ENCODE measurements around the gene NRL. TPM values are rescaled to one million over a fixed set of nuclear protein-coding genes. Genes with fewer than 3 reads are reported as not detected.

The NRL gene
- total RNA-seq, 1 experiment from 2014 or later, result 0.66 TPM

GRCh38 chr14:24053548-24054323 lies 61.0 kb downstream of the NRL start:
- Histone ChIP-seq H3K4me3 (replicated peaks in 1 of 2; ENCODE audit: low read depth in 1 of 2, low read length in 2 of 2) (no peak overlapping the region), H3K9me2 (ENCODE audit: insufficient read depth) (no peaks in the 10 kb centered on the region), H2AFZ (ENCODE audit: low read depth, low read length, poor library complexity, severe bottlenecking) (no peak overlapping the region), H3K27me3 (ENCODE audit: insufficient read depth, low read length) (no peaks in the 10 kb centered on the region), H3K79me2 (ENCODE audit: insufficient read depth, low read length) (no peaks in the 10 kb centered on the region), H4K20me1 (ENCODE audit: insufficient read depth) (no peaks in the 10 kb centered on the region), H3K36me3 (ENCODE audit: control insufficient read depth in 1 of 2, insufficient read depth in 2 of 2, low read length in 2 of 2) (no peaks in the 10 kb centered on the region), H3K9ac (ENCODE audit: low read length) (no peak overlapping the region), H3K4me2 (ENCODE audit: low read length) (peak overlapping the region; percentile 97), H3K4me1 (ENCODE audit: control insufficient read depth in 1 of 2, insufficient read depth in 2 of 2, low read length in 2 of 2) (peaks cover 6 to 25% of the 10 kb centered on the region in 2 experiments; a peak in 3 of 4 replicates), H3K9me3 (ENCODE audit: control insufficient read depth in 1 of 2, insufficient read depth in 1 of 2, low read depth in 1 of 2, low read length in 2 of 2) (no peaks in the 10 kb centered on the region), H3K27ac (ENCODE audit: low read depth, low read length) (no peak overlapping the region)
- no TSS peak for BruUV-seq (replicated peaks)
- intact Hi-C loops (cut with micrococcal nuclease), result no loop called here
- no peak for DNase-seq (ENCODE audit: low read depth, low spot score)
- POLR2A ChIA-PET, result interaction anchor here (0.6 to 1.1 kb wide), 2 partner anchors 8 to 61 kb away, joined by 3 to 4 read pairs; partner anchors contain the start of genes DCAF11 and NRL
- RAD21 ChIA-PET (ENCODE audit: low non-redundant PET in 1 of 2, low total read pairs in 2 of 2, uncharacterized antibody in 2 of 2, unreplicated experiment in 2 of 2), result no interaction called here
- no peak for ATAC-seq
- CTCF ChIA-PET, result interaction anchor here (1.8 to 5.7 kb wide), 2 partner anchors 55 to 244 kb away, joined by 5 to 116 read pairs; no protein-coding TSS in a partner anchor
- TF ChIP-seq FOSL1 (IDR thresholded peaks at IDR 0.05; ENCODE audit: low read depth), result no peak
- no peak for TF ChIP-seq YY1 (IDR thresholded peaks at IDR 0.05; ENCODE audit: extremely low read depth, insufficient replicate concordance, low read depth, low read length)
- no peak for TF ChIP-seq ELF1 (IDR thresholded peaks at IDR 0.05; ENCODE audit: borderline replicate concordance, low read depth)
- no peak for TF ChIP-seq ZBTB33 (IDR thresholded peaks at IDR 0.05; ENCODE audit: extremely low read depth, insufficient replicate concordance, low read length)
- no peak for TF ChIP-seq SIN3A (IDR thresholded peaks at IDR 0.05; ENCODE audit: low read depth)
- no peak for TF ChIP-seq ZFX (IDR thresholded peaks at IDR 0.05)
- TF ChIP-seq EGR1 (IDR thresholded peaks at IDR 0.05; ENCODE audit: low read depth), result no peak
- no peak for TF ChIP-seq EZH2phosphoT487 (IDR thresholded peaks at IDR 0.05; ENCODE audit: borderline replicate concordance)
- no peak for TF ChIP-seq SRF (IDR thresholded peaks at IDR 0.05; ENCODE audit: low read depth)
- no peak for TF ChIP-seq TCF7L2 (IDR thresholded peaks at IDR 0.05; ENCODE audit: borderline replicate concordance, extremely low read depth, insufficient read depth, insufficient read length)

Measured in HCT116 (cell line).